ENCODE results near the gene MRPL16.

MRPL16 gene

DNA sequence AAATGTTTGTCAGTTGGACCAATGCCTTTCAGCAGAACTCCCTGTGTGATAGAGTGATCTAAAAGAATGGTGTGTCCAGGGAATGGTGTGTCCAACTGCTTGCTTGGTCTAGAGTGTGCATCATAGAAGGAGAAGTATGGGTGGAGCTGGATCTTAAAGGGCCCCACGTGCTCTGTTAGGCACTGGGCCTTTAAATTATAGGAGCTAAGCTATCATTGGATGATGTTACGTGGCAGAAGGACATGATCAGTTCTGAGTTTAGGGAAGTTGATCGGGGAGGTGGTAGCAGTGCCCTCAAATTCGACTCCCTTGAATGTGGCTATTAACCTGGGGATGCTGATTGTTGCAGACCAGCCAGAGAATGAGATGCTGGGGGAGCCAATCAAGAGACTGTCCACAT lies 39.0 kb downstream of the MRPL16 start:
- DNase-seq (ENCODE audit: low spot score) = no peak

GRCh38 chr11:59770869-59771268 lies 39.7 kb downstream of the MRPL16 start:
- no peak for DNase-seq (ENCODE audit: low spot score)

DNA sequence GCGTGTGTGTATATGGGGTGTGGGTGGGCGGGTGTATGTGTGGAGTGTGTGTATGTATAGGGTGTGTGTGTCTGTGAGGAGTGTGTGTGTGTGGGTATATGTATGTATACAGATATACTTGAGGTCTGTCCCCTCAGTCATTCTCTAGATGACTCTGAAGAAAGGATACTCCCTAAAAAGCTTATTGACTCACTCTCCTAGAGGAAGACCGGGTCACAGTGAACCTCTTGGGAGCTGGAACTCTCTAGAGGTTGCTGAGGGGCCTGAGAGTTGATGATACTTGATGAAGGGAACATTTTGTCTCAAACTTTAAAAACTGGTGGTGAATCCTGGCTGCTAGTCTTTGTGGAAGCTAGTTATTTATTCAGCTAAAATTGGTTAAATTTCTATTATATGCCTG lies 40.3 kb downstream of the MRPL16 start:
- no peak for DNase-seq (ENCODE audit: low spot score)

- DNase-seq (ENCODE audit: low spot score) = no peak
Observed at GRCh38 chr11:59769828-59770227, 40.8 kb downstream of the MRPL16 start.

GRCh38 chr11:59769111-59769510 lies 41.5 kb downstream of the MRPL16 start:
- DNase-seq (ENCODE audit: low spot score) = no peak

- no peak for DNase-seq (ENCODE audit: low spot score)
Observed at GRCh38 chr11:59767225-59767611, 43.4 kb downstream of the MRPL16 start.

- no peak for DNase-seq (ENCODE audit: low spot score)
Observed at GRCh38 chr11:59766542-59767224, 43.9 kb downstream of the MRPL16 start.

DNA sequence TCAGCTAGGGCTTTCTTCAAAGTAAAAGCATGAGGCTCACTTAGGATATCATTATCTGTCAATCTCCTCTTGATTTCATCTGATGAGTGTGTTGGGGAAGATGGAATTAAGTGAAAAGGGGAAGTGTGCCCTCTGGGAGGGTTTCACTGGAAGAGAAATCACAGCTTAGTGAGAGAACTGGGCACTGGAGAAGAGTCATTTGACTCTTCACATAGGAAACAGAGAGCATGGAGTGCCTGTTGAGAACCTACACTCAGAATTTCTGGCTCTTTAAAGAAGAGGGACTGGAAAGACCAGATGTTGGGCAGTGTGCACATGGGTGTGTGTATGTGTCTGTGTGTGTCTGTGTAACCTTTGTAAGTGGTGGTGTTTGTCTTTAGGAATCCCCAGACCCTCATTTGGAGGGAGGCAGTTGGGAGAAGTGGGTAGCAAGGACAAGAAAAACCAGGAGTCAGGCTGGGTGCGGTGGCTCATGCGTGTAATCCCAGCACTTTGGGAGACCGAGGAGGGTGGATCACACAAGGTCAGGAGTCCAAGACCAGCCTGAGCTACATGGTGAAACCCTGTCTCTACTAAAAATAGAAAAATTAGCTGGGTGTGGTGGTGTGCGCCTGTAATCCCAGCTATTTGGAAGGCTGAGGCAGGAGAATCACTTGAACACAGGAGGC lies 45.4 kb downstream of the MRPL16 start:
- DNase-seq (ENCODE audit: low spot score) = no peak

DNA sequence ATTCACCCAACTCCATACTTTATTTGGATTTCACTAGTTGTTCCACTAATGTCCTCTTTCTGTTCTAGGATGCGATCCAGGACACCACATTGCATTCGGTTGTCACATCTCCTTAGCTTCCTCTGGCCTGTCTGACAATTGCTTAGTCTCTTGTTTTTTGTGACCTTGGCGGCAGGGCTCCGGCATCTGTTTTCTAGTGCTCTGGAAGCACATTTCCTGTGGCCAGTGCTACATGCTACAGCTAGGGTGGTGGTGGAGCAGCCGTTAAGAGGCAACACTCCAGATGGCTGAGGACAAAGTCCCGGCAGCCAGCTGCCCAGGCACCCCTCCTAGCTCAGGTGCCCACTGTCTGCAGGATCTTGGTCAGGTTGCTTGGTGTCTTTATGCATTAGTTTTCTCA lies 48.6 kb downstream of the MRPL16 start:
- no peak for DNase-seq (ENCODE audit: low spot score)

DNA sequence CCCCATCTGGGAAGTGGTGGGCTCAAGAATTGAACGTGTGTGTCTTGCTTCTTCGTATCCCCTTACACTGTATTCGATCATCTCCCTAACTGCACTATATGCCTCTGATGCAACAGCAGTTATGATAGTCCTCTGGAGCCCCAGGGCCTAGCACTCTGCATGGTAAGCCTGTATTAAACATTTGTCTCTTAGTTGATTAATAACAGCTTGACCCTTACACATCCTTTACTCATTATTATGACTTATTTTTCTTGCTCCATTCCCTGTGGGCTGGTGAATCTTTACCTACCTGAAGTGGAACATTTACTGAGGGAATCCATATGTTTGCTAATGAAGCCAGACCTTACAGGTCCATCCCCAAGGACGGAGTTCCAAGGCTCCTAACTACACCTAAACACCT lies 49.8 kb downstream of the MRPL16 start:
- no peak for DNase-seq (ENCODE audit: low spot score)

DNA sequence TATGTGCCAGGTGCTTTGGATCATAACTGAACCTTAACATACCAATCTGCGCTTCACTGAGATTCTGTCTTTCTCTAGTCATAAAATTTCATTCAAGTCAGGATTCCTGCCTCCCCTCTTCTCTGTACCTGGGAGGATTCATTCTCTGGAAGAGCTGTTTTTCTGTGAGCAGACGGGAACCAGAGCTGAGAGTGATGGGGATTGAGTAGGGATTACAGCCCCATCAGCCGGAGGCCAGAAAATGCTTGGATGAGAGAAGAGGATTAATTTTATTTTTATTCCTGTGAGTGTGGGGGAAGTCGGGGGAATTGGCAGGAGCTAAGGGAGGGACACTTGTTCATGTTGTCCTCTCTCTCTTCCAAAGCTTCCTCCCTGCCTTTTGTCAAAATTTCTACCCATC lies 50.7 kb downstream of the MRPL16 start:
- DNase-seq (ENCODE audit: low spot score) = no peak

GRCh38 chr11:59758401-59759037 lies 52.1 kb downstream of the MRPL16 start:
- DNase-seq (ENCODE audit: low spot score) = no peak

GRCh38 chr11:59756845-59757244 lies 53.7 kb downstream of the MRPL16 start:
- no peak for DNase-seq (ENCODE audit: low spot score)

DNA sequence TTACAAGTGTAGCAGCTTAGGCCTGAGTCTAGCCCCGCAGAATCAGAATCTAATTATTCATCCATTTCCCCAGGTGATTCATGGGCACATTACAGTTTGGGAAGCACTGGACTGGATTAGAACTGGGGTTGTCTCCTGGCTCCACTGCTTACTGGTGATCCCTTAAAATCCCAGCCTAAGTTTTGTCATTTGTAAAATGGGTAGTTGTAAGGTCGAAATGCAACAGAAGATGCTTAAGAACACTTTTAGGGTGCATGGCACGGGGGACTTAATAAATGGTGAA lies 54.1 kb downstream of the MRPL16 start:
- DNase-seq (ENCODE audit: low spot score) = no peak

Data from HuH-7.5 (cell line).